ENCODE results near the gene LRBA.

DNA sequence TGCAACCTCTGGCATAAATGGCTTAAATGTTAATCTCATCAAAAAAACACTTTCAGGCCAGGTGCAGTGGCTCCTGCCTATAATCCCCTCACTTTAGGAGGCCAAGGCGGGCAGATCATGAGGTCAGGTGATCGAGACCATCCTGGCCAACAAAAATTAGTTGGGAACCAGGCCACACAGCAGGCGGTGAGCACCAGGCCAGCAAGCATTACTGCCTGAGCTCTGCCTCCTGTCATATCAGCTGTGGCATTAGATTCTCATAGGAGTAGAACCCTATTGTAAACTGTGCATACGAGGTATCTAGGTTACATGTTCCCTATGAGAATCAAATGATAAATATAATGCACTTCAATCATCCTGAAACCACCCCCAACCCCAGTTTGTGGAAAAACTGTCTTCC is 125.8 kb downstream of the LRBA start:
- TF ChIP-seq, protein P1, sequence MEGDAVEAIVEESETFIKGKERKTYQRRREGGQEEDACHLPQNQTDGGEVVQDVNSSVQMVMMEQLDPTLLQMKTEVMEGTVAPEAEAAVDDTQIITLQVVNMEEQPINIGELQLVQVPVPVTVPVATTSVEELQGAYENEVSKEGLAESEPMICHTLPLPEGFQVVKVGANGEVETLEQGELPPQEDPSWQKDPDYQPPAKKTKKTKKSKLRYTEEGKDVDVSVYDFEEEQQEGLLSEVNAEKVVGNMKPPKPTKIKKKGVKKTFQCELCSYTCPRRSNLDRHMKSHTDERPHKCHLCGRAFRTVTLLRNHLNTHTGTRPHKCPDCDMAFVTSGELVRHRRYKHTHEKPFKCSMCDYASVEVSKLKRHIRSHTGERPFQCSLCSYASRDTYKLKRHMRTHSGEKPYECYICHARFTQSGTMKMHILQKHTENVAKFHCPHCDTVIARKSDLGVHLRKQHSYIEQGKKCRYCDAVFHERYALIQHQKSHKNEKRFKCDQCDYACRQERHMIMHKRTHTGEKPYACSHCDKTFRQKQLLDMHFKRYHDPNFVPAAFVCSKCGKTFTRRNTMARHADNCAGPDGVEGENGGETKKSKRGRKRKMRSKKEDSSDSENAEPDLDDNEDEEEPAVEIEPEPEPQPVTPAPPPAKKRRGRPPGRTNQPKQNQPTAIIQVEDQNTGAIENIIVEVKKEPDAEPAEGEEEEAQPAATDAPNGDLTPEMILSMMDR (IDR thresholded peaks at IDR 0.05), result no peak
- TF ChIP-seq EP300 (IDR thresholded peaks at IDR 0.05), result no peak

All from ovary (tissue), 3 donors.